Measurements from ENCODE around the gene PLXNA4. TPM values are rescaled to one million over a fixed set of nuclear protein-coding genes. Genes with fewer than 3 reads are reported as not detected.

The PLXNA4 gene
- polyA plus RNA-seq, 1 donor (not counting 4 experiments of a cell fraction or from before 2014, with no cell fraction given), result 0.01 TPM

DNA sequence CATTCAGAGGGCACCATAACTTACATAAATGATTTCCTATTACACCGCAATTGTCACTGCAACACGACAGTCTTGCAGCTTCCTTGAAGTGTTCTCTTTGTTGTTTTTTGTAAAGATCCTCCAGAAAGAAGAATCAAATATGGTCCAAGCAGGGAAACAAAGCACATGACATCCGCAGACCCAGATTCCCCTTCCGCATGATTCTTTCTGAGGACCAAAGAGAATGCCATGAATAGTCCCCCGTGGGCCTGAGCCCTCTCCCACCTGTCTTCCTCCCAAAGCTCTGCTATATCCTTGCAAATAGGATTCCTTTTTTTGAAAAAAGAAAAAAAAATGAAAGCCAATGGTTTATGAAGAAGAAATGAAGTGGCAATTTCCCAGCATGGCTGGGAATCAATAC, 10.8 kb downstream of the PLXNA4 start:
- H3K9ac ChIP-seq (ENCODE audit: control insufficient read depth, extremely low read depth, insufficient read depth, low read length), result no peak overlapping the region
- no peak overlapping the region for H3K27ac ChIP-seq (ENCODE audit: control insufficient read depth, insufficient read depth, low read length)
- no peaks in the 10 kb centered on the region for H3K9me1 ChIP-seq (ENCODE audit: control insufficient read depth, extremely low read depth, insufficient read depth, low read length)
- no peaks in the 10 kb centered on the region for H3K79me2 ChIP-seq (ENCODE audit: control insufficient read depth, insufficient read depth, low read length)
- peaks cover 48% of the 10 kb centered on the region for H3K27me3 ChIP-seq (ENCODE audit: control insufficient read depth, extremely low read depth, insufficient read depth, low read length)
- H3K9me3 ChIP-seq (ENCODE audit: control insufficient read depth, low read depth, low read length), result no peaks in the 10 kb centered on the region
- no peak for DNase-seq (ENCODE audit: low read depth, low spot score)
- H3K4me2 ChIP-seq (ENCODE audit: control insufficient read depth, extremely low read depth, insufficient read depth, low read depth, low read length), result no peak overlapping the region
- TF ChIP-seq EZH2 (IDR thresholded peaks at IDR 0.05; ENCODE audit: low read length), result no peak
- TF ChIP-seq, protein P1, sequence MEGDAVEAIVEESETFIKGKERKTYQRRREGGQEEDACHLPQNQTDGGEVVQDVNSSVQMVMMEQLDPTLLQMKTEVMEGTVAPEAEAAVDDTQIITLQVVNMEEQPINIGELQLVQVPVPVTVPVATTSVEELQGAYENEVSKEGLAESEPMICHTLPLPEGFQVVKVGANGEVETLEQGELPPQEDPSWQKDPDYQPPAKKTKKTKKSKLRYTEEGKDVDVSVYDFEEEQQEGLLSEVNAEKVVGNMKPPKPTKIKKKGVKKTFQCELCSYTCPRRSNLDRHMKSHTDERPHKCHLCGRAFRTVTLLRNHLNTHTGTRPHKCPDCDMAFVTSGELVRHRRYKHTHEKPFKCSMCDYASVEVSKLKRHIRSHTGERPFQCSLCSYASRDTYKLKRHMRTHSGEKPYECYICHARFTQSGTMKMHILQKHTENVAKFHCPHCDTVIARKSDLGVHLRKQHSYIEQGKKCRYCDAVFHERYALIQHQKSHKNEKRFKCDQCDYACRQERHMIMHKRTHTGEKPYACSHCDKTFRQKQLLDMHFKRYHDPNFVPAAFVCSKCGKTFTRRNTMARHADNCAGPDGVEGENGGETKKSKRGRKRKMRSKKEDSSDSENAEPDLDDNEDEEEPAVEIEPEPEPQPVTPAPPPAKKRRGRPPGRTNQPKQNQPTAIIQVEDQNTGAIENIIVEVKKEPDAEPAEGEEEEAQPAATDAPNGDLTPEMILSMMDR (optimal IDR thresholded peaks at IDR 0.05 in 1 of 3, IDR thresholded peaks at IDR 0.05 in 1 of 3, conservative IDR thresholded peaks at IDR 0.05 in 1 of 3; ENCODE audit: extremely low read depth in 1 of 3, insufficient read depth in 2 of 3, low read length in 3 of 3), result no peak
- H3K4me1 ChIP-seq (ENCODE audit: control insufficient read depth, extremely low read depth, insufficient read depth, low read length), result no peaks in the 10 kb centered on the region
- FAIRE-seq, result no peak
- H3K4me3 ChIP-seq (ENCODE audit: control insufficient read depth in 2 of 3, extremely low read depth in 1 of 3, insufficient read depth in 2 of 3, low read depth in 1 of 3, low read length in 3 of 3), result no peak overlapping the region
- no peaks in the 10 kb centered on the region for H3K36me3 ChIP-seq (ENCODE audit: control insufficient read depth in 2 of 2, extremely low read depth in 1 of 2, insufficient read depth in 2 of 2, low read length in 2 of 2)
- dilution Hi-C loops (cut with MboI; ENCODE audit: extremely low pct_ligation_motif_present, low sequenced_read_pairs), result no loop called here
- H2AFZ ChIP-seq (ENCODE audit: control insufficient read depth, low read length), result no peak overlapping the region
- H4K20me1 ChIP-seq (ENCODE audit: control insufficient read depth, extremely low read depth, insufficient read depth, low read length), result no peaks in the 10 kb centered on the region

DNA sequence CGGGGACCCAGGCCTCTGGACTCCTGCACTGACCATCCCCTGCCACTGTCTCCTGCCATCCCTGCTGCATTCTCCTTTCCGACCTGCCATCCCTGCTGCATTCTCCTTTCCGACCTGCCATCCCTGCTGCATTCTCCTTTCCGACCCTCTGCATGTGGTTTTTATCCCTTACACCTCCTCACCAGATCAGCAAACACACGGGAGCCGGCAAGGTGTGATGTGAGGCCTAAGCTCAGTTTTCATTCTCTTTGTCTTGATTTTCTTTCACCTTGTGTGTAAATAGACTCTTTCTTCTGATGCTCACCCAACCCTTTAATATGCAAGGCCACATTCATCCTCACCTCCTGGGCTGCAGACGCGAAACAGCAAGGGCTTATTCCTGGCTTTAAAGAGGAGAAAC, 11.4 kb downstream of the PLXNA4 start:
- H4K20me1 ChIP-seq (ENCODE audit: control insufficient read depth, extremely low read depth, insufficient read depth, low read length), result no peaks in the 10 kb centered on the region

More for the DNA sequence above, 11.4 kb downstream of the PLXNA4 start:
- Histone ChIP-seq H3K9ac (ENCODE audit: control insufficient read depth, extremely low read depth, insufficient read depth, low read length) (no peak overlapping the region), H3K79me2 (ENCODE audit: control insufficient read depth, insufficient read depth, low read length) (no peaks in the 10 kb centered on the region), H3K27ac (ENCODE audit: control insufficient read depth, insufficient read depth, low read length) (no peak overlapping the region), H3K4me2 (ENCODE audit: control insufficient read depth, extremely low read depth, insufficient read depth, low read depth, low read length) (no peak overlapping the region), H2AFZ (ENCODE audit: control insufficient read depth, low read length) (no peak overlapping the region), H3K4me1 (ENCODE audit: control insufficient read depth, extremely low read depth, insufficient read depth, low read length) (no peaks in the 10 kb centered on the region), H3K27me3 (ENCODE audit: control insufficient read depth, extremely low read depth, insufficient read depth, low read length) (peaks cover 42% of the 10 kb centered on the region), H3K36me3 (ENCODE audit: control insufficient read depth in 2 of 2, extremely low read depth in 1 of 2, insufficient read depth in 2 of 2, low read length in 2 of 2) (no peaks in the 10 kb centered on the region), H3K9me1 (ENCODE audit: control insufficient read depth, extremely low read depth, insufficient read depth, low read length) (no peaks in the 10 kb centered on the region), H3K4me3 (ENCODE audit: control insufficient read depth in 2 of 3, extremely low read depth in 1 of 3, insufficient read depth in 2 of 3, low read depth in 1 of 3, low read length in 3 of 3) (no peak overlapping the region), H3K9me3 (ENCODE audit: control insufficient read depth, low read depth, low read length) (no peaks in the 10 kb centered on the region)
- dilution Hi-C loops (cut with MboI; ENCODE audit: extremely low pct_ligation_motif_present, low sequenced_read_pairs), result no loop called here
- DNase-seq (ENCODE audit: low read depth, low spot score) (no peak), FAIRE-seq (no peak)
- TF ChIP-seq, protein P1 (optimal IDR thresholded peaks at IDR 0.05 in 1 of 3, IDR thresholded peaks at IDR 0.05 in 1 of 3, conservative IDR thresholded peaks at IDR 0.05 in 1 of 3; ENCODE audit: extremely low read depth in 1 of 3, insufficient read depth in 2 of 3, low read length in 3 of 3), result no peak
- TF ChIP-seq EZH2 (IDR thresholded peaks at IDR 0.05; ENCODE audit: low read length), result no peak

Measured in keratinocyte (primary cell).